C4-2B (cell line): ENCODE results near the gene NOP58.

ENCODE experiments used
- CTCF ChIP-seq: fragments of 450-650 bp; conservative IDR thresholded peaks from 2 replicates; pipeline ENCODE4 v1.5.1; 2017; ENCODE audit warnings: mild to moderate bottlenecking
- ZFX ChIP-seq: fragments of 450-650 bp; IDR thresholded peaks from 2 replicates; pipeline ENCODE4 v1.6.1; 2017

- TF ChIP-seq CTCF, result no peak
- TF ChIP-seq ZFX, result no peak
Observed at GRCh38 chr2:202317080-202317857, 51.7 kb downstream of the NOP58 start.
